Transverse colon (tissue), 4 donors: ENCODE results near the gene PPM1F. TPM values are rescaled to one million over a fixed set of nuclear protein-coding genes. Genes with fewer than 3 reads are reported as not detected.

Experiments
- DNase-seq: peaks from one replicate; pipeline ENCODE4 v3.0.0-alpha.2; 2019
- H3K27ac ChIP-seq, 4 donors: fragments of 200-600 bp; sonication (generic); 2 replicates each; pipeline ENCODE4 v1.5.1; 2016 to 2018; ENCODE audit warnings: inconsistent platforms in 4 of 4
- H3K27me3 ChIP-seq: fragments of 200-600 bp; sonication (generic); 2 replicates; pipeline ENCODE4 v1.5.1; 2017; ENCODE audit warnings: inconsistent platforms
- H3K36me3 ChIP-seq, 4 donors: fragments of 200-600 bp; sonication (generic); 2 replicates each; pipeline ENCODE4 v1.5.1; 2017 to 2019; ENCODE audit warnings: inconsistent platforms in 4 of 4
- H3K4me1 ChIP-seq, 4 donors: fragments of 200-600 bp; sonication (generic); 2 replicates each; pipeline ENCODE4 v1.5.1; 2017 to 2020; ENCODE audit warnings: inconsistent platforms in 4 of 4
- H3K4me3 ChIP-seq, 4 donors: fragments of 200-600 bp; sonication (generic); 1 replicate in 1 of 4; 2 replicates in 3 of 4; pipeline versions ENCODE4 v1.5.1 to v1.6.1; 2017 to 2019; ENCODE audit warnings: inconsistent platforms in 4 of 4
- H3K9me3 ChIP-seq, 2 donors: fragments of 200-600 bp; sonication (generic); 2 replicates each; pipeline ENCODE4 v1.5.1; 2017 to 2019; ENCODE audit warnings: inconsistent platforms in 2 of 2
- EP300 ChIP-seq: sonication (generic); formaldehyde crosslinking; IDR thresholded peaks from one replicate; pipeline ENCODE4 v1.6.1; 2017; ENCODE audit warnings: antibody characterized with exemption, low read depth
- POLR2A ChIP-seq: fragments of 450-650 bp; IDR thresholded peaks from one replicate; pipeline ENCODE4 v1.6.1; 2016; ENCODE audit warnings: antibody characterized with exemption, mild to moderate bottlenecking, moderate library complexity
- POLR2AphosphoS5 ChIP-seq, 3 donors: sonication (generic); formaldehyde crosslinking; IDR thresholded peaks; one replicate each; pipeline ENCODE4 v1.6.1; 2016; ENCODE audit warnings: antibody characterized with exemption in 3 of 3
- WGBS, 2 donors: methylation state at CpG; one replicate each; pipeline ENCODE4 v1.1.5; 2018; ENCODE audit warnings: low coverage in 1 of 2; 5-methylcytosine and 5-hydroxymethylcytosine counted together
- in situ Hi-C, 4 donors: fragments of 200-750 bp; cut with MboI; loops; one replicate each; pipeline versions ENCODE4 v1.15.0 to v1.15.1; 2017; ENCODE audit warnings: low sequenced_read_pairs in 3 of 4, low pct_ligation_motif_present in 1 of 4, low pct_unique_long_range_greater_than_20kb in 1 of 4
- intact Hi-C: fragments of 100-400 bp; cut with DNase I; formaldehyde crosslinking; loops from one replicate; pipeline ENCODE4 v1.15.1; 2023; ENCODE audit warnings: low total_unique reads
- total RNA-seq, 4 donors: library from RNA; depleted of rRNA; stranded (reverse); fragments of >200 nt; gene quantifications; one replicate each; pipeline ENCODE4 v1.1.0, GENCODE V29; 2016
- TF ChIP-seq, protein P1 (sequence below), 5 experiments: fragments of 200-600 bp in 3 of 5; fragments of 450-650 bp in 2 of 5; sonication (generic) in 3 of 5; IDR thresholded peaks; 1 replicate in 2 of 5; 2 replicates in 3 of 5; pipeline ENCODE4 v1.5.1; 2016 to 2017; ENCODE audit warnings: antibody characterized with exemption in 5 of 5, inconsistent platforms in 3 of 5, mild to moderate bottlenecking in 2 of 5, moderate library complexity in 1 of 5

Gene PPM1F
- total RNA-seq, 4 donors from 2014 or later: 11.2 to 18.7 (median 14.9) TPM

DNA sequence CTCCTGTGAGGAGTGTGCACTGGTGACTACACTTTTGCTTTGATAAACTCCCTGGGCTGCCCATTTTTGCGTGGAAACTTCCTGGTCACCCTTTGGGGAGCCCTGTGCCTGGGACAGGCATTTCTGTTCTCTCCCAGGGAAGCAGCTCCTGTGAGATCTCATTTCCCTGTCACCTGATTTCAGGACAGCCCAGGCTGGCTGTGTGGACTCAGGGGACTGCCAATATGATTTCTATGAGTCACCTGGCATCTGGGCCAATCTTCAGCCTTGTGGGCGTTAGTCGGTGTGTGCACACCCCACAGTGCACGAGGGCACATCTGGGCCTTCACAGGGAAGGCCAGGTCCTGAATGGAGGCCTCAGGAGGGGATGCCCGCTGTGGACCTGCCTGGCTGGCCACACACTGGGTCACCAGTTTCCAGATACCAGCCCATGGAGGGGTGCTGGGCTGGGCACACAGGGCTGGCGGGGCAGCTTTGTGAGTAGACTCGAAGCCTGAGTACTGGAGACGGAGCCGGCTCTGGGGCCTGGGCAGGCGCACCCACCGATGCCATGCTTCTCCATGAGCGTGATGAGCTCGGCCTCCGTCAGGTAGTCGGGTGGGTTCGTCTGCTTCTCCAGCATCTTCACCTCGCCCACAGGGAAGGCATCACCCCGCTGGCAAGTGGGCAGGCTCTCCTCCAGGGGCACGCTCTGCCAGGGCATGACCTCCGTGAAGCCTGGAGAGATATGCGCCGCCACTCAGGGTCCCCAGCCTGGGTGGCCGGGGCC is 9.4 kb upstream of the PPM1F start:
- H3K36me3 ChIP-seq: peaks cover 0 to 29% (median 9%) of the 10 kb centered on the region in 4 donors
- in situ Hi-C loops: no loop called here
- 40 to 87% methylated on average over 1 to 23 of the region's 23 CpGs for WGBS, 2 donors

GRCh38 chr22:21961127-21961867 is 8.6 kb upstream of the PPM1F start:
- H3K27ac ChIP-seq: no peak overlapping the region
- 91% methylated on average over 18 of the region's 18 CpGs; no CpG with 5 or more reads in 1 of the 2 donors for WGBS, 2 donors
- in situ Hi-C loops (no loop called here), intact Hi-C loops (no loop called here)
- peaks cover 0 to 3% (median 0%) of the 10 kb centered on the region in 4 donors for H3K4me1 ChIP-seq
- no peaks in the 10 kb centered on the region for H3K9me3 ChIP-seq
- TF ChIP-seq EP300 (no peak), POLR2AphosphoS5 (IDR thresholded peaks at IDR 0.05) (no peak), POLR2A (no peak)
- TF ChIP-seq, protein P1, sequence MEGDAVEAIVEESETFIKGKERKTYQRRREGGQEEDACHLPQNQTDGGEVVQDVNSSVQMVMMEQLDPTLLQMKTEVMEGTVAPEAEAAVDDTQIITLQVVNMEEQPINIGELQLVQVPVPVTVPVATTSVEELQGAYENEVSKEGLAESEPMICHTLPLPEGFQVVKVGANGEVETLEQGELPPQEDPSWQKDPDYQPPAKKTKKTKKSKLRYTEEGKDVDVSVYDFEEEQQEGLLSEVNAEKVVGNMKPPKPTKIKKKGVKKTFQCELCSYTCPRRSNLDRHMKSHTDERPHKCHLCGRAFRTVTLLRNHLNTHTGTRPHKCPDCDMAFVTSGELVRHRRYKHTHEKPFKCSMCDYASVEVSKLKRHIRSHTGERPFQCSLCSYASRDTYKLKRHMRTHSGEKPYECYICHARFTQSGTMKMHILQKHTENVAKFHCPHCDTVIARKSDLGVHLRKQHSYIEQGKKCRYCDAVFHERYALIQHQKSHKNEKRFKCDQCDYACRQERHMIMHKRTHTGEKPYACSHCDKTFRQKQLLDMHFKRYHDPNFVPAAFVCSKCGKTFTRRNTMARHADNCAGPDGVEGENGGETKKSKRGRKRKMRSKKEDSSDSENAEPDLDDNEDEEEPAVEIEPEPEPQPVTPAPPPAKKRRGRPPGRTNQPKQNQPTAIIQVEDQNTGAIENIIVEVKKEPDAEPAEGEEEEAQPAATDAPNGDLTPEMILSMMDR (IDR thresholded peaks at IDR 0.05): no peak
- no peak overlapping the region for H3K4me3 ChIP-seq
- H3K36me3 ChIP-seq: peaks cover 0 to 27% (median 8%) of the 10 kb centered on the region in 4 donors
- no peak for DNase-seq
- no peaks in the 10 kb centered on the region for H3K27me3 ChIP-seq

More for the DNA sequence above, 9.4 kb upstream of the PPM1F start:
- H3K9me3 ChIP-seq: no peaks in the 10 kb centered on the region
- H3K4me3 ChIP-seq: no peak overlapping the region
- H3K27ac ChIP-seq: no peak overlapping the region
- H3K4me1 ChIP-seq: peaks cover 0 to 3% (median 0%) of the 10 kb centered on the region in 4 donors
- TF ChIP-seq, protein P1 (IDR thresholded peaks at IDR 0.05): no peak
- TF ChIP-seq POLR2AphosphoS5 (IDR thresholded peaks at IDR 0.05) (no peak), EP300 (no peak), POLR2A (no peak)
- DNase-seq: no peak
- no peaks in the 10 kb centered on the region for H3K27me3 ChIP-seq
- intact Hi-C loops: no loop called here

DNA sequence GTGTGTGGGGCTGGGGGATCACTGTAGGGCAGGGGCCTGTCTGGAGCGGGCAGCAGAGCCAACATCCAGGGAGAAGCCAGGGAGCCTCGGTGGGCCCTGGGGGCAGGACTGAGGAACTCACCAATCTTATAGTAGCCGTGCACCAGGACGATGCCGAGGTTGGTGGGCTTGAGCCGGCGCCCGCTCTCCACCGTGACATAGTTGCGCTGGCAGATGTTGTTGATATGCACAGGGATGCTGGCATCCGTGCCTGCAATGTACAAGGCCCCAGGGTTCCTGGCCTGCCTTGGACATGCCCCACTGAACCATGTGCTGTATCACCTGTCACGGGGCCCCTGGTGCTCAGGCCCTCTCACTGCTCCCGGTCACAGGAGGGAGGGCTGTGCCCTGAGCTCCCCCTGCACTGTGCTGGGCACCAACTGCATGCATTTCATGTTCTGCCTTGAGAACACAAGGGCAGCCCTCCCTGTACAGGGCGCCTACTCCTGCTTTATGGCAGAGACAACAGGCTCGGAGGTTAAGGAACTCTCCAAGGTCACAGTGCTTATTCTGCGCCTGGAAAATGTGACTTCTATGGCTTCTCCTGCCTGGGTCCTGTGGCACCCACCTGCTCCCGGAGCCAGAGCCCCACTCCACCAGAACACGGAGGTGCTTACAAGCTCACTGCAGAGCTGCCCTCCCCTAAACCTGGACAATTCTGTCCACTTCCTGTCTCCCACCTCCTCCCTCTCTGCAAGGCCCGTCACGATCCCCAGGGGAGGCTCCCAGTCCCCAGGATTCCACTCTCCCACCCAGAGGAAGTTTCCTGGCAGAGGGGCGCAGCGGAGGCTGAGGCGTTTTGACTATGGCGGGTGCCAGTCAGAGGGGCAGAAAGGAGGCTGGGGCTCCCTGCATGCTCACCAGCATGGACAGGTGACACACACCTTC is 7.8 kb upstream of the PPM1F start:
- H3K9me3 ChIP-seq: no peaks in the 10 kb centered on the region
- 94% methylated on average over 24 of the region's 24 CpGs; no CpG with 5 or more reads in 1 of the 2 donors for WGBS, 2 donors
- H3K4me1 ChIP-seq: peaks cover 0 to 3% (median 0%) of the 10 kb centered on the region in 4 donors
- in situ Hi-C loops (no loop called here), intact Hi-C loops (no loop called here)
- H3K27ac ChIP-seq: no peak overlapping the region
- peaks cover 0 to 18% (median 4%) of the 10 kb centered on the region in 4 donors for H3K36me3 ChIP-seq
- TF ChIP-seq POLR2AphosphoS5 (IDR thresholded peaks at IDR 0.05) (no peak), EP300 (no peak), POLR2A (no peak)
- DNase-seq: no peak
- no peak overlapping the region for H3K4me3 ChIP-seq
- no peaks in the 10 kb centered on the region for H3K27me3 ChIP-seq

- no peak overlapping the region for H3K4me3 ChIP-seq
- intact Hi-C loops (no loop called here), in situ Hi-C loops (no loop called here)
- H3K27me3 ChIP-seq: no peaks in the 10 kb centered on the region
- H3K4me1 ChIP-seq: peaks cover 0 to 3% (median 0%) of the 10 kb centered on the region in 4 donors
- TF ChIP-seq POLR2A (no peak), EP300 (no peak), POLR2AphosphoS5 (IDR thresholded peaks at IDR 0.05) (no peak)
- TF ChIP-seq, protein P1 (IDR thresholded peaks at IDR 0.05): no peak
- WGBS, 2 donors: 79% methylated on average over 16 of the region's 18 CpGs; no CpG with 5 or more reads in 1 of the 2 donors
- H3K9me3 ChIP-seq: no peaks in the 10 kb centered on the region
- H3K36me3 ChIP-seq: peaks cover 0 to 12% (median 4%) of the 10 kb centered on the region in 4 donors
- H3K27ac ChIP-seq: no peak overlapping the region
- no peak for DNase-seq
Measured at GRCh38 chr22:21959274-21960074, 6.8 kb upstream of the PPM1F start.
